NCI-H2196 treated with DMSO at 0.1 percent for 48 hours (cell line): ENCODE results near the gene ENTPD1.
"Not testable (repeated sequence)": the region's sequence is repeated elsewhere in the genome, so short reads cannot be mapped to it uniquely, and the experiment has no call there.

ENCODE experiments used
- DNase-seq: peaks from one replicate; lab custom pipeline; 2025; ENCODE audit not compliant: unreplicated experiment; lab: John Stamatoyannopoulos, UW

Gene ENTPD1, protein sequence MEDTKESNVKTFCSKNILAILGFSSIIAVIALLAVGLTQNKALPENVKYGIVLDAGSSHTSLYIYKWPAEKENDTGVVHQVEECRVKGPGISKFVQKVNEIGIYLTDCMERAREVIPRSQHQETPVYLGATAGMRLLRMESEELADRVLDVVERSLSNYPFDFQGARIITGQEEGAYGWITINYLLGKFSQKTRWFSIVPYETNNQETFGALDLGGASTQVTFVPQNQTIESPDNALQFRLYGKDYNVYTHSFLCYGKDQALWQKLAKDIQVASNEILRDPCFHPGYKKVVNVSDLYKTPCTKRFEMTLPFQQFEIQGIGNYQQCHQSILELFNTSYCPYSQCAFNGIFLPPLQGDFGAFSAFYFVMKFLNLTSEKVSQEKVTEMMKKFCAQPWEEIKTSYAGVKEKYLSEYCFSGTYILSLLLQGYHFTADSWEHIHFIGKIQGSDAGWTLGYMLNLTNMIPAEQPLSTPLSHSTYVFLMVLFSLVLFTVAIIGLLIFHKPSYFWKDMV

DNA sequence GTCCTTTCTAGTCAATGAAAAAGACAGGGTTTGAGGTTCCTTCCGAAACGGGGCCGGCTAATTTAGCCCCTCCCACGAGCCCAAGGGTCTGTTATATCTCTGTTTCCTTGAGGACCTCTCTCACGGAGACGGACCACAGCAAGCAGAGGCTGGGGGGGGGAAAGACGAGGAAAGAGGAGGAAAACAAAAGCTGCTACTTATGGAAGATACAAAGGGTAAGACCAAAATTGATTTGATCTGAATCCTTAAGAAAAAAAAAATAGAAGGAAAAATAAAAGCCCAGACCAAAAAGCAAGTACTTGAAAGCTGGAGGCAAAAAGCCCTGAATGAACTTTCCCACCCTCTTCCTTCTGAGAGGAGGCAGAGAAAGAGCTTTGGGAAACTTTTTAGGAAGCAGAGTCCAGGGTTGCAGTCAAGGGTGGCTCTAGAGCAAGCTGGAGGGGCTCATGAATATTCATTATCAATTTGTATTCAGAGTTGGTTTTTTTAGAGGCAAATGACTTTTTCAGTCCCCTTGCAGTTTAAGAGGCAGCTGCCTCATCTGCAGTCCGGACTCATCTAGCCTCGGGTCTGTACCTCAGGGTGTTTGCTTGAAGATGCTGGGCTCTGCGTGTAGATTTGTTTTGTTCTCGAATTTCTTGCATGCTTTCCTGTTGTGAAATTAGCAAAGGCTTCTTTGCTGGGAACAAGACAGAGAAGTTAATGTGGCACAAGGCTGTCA, at the start of gene ENTPD1:
ENTPD1 (plus strand) TSS at position 123 of the 721 bp plus-strand sequence; CDS start at position 200, 77 bp downstream.
- DNase-seq: no peak

DNA sequence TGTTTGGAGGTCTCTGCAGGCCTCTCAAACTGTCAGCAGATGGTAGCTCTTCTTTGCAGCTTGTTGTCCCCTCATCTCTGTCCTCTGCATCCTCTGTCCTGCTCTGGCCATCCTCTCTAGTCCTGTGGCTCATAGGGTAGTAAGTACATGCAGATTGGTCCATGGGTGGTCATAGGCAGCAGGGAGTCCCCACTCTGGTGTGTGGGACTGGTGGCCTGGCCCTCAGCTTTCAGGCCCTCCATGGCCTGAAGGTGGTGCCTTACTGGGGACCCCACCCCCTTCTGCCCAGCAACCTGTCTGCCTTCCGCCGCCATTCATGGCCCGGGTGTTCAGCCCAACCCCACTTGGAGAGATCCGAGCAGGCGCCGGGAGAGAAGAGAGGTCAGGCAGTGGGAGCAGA, 49.4 kb upstream of the ENTPD1 start:
- DNase-seq: no peak

DNA sequence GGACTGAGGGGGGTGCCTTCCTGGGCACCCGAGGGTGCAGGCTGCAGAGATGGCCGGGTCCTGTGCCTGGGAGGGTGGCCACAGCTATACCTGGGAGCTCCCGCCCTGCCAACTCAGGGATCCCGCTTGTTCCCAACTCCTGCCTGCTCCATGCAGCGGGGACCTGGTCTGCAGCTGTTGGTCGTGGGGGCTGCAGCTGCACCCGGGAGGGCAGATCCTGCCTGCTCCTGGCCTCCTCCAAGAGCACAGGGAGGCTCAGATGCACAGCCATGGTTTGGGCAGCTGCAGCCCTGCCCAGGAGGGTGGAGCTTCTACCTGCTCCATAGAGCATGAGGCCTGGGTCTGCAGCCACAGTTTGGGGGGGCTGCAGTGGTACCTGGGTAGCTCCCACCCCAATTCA, 49.0 kb upstream of the ENTPD1 start:
- no peak for DNase-seq

DNA sequence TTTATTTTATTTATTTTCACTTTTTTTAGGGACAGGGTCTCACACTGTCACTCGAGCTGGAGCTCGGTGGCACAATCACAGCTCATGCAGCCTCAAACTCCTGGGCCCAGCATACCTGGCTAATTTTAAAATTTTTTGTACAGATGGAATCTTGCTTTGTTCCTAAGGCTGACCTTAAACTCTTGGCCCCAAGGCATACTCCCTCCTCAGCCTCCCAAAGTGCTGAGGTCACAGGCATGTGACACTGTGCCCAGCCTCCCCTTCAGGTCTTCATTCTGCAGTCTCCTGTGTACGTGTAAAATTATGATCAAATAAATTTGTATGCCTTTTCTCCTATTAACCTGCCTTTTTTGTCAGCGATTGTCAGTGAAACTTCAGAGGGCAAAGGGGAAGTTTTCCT, 44.5 kb upstream of the ENTPD1 start:
- DNase-seq: no peak

DNA sequence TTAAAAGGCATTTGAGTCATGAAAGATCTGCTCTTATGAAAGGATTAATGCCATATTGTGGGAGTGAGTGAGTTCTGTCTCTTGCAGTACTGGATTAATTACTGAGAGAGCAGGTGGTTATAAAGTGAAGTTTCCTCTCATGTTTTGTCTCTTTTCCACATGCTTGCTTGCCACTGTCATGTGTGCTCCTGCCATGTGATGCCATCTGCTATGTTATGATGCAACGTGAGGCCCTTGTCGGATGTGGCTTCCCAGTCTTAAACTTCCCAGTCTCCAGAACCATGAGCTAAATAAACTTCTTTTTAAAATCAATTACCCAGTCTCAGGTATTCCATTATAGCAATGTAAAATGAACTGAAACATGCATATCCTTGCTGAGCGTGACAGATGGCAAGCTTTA, 39.5 kb upstream of the ENTPD1 start:
- DNase-seq: no peak

DNA sequence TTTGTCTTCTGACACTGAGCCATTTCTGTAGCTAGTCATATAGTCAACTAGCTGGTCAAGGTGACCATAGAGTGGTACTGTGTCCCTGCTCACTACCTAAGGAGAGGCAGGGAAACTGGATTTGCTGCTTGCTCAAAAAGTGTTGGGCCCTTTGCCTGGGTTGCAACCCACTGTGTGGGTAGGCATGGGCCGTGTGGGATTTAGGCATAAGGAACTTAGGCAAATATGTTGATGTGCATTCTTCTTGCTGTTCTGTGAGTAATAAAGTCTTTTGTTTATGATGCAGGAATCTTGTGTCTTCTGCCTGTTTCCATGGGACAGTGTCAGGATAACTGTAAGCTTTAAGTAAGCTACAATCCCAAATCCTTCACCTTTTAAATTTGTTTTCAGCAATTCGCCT, 39.1 kb upstream of the ENTPD1 start:
- DNase-seq: no peak

DNA sequence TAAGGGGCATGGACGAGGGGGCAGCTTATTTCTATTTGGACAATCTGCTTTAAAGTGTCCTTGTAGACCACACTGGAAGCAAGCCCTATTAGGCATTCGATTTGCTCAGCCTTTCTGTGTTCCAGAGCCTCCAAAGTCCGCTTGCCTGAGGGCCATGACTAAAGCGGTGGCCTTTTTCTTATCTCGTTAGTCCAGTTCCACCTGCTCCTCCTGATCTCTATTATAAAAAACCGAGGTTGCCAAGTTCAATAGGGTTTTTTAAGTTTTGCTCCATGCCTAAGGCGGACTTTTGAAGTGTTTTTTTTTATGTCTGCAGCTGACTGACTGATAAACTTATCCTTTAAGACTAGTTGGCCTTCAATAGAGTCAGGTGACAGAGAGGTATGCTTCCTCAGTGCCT, 35.2 kb upstream of the ENTPD1 start:
- not testable (repeated sequence) for DNase-seq

DNA sequence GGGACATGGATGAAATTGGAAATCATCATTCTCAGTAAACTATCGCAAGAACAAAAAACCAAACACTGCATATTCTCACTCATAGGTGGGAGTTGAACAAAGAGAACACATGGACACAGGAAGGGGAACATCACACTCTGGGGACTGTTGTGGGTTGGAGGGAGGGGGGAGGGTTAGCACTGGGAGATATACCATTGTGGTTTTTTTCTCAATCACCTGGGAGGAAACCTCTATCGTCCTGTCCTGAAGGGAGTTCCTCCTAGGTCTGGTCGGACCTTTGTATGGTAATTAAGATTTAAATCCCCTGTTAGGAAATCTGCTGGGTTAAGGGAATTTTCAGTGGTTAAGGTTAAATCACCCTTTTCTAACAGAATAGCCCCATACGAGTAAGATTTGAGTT, 33.5 kb upstream of the ENTPD1 start:
- not testable (repeated sequence) for DNase-seq

DNA sequence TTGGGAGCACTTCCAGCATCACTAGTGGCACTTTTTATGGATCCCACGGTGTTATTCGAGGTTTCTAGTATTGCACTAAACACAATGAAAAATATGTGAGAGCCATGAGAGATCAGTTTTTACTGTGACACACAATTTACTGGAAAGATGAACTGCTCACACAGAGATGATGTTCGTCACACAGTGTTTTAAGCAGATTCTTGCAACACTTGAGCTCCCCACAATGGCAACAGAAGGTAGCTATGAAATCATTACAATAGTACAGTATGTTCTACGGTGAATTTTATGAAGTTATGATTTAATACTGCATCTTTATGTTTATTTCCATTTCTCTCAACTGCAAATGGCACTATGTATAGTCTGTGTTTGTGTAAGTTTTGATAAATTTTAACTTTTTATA, 27.4 kb upstream of the ENTPD1 start:
- no peak for DNase-seq

DNA sequence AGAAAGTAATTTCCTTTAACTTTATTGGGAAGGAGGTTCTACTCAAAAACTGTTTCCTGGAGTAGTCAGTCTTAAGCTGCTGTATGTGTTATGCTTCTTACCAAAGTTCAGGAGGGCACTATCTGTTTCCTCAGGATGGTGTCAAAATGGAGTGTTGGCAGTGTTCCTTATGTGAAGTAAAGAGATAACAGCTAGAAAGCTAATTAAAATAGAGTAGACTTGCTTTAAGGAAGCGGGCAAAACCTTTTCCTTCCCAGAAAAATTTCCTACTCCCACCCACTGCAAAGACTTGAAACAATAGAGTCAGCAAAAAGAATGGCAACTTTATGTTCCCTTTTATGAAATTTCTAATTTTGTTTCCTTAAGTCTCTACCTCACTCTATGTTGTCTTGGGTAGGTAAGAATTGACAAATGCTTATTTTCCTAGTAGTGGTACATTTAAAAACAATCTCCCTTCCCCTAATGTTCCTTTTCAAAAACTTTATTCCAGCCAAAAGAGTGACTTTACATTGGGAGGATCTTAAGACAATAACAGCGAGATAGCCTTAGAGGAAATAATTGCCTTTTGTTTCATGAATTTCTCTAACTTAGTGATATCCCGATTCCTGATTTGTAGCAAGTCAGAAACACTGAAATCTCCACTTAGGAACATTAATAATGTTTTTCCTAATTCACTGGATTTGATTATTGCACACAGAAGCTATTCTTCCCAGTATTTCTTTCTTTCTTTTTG, 26.5 kb upstream of the ENTPD1 start:
- no peak for DNase-seq

DNA sequence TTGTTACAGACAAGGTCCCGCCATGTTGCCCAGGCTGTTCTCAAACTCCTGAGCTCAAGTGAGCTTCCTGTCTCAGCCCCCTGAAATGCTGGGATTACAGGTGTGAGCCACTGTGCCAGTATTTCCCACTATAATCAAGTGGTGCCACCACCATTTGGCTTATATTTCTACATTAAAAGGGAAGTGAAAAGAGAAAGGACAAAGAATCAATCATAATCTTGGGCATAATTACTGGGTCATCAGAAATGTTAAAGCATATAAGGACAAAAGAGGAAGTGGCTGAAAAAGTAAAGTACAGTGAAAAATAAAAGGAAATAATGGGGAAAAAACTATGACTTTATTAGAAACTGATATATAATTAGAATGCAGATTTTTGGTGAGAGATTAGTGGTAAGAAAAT, 25.7 kb upstream of the ENTPD1 start:
- DNase-seq: no peak

DNA sequence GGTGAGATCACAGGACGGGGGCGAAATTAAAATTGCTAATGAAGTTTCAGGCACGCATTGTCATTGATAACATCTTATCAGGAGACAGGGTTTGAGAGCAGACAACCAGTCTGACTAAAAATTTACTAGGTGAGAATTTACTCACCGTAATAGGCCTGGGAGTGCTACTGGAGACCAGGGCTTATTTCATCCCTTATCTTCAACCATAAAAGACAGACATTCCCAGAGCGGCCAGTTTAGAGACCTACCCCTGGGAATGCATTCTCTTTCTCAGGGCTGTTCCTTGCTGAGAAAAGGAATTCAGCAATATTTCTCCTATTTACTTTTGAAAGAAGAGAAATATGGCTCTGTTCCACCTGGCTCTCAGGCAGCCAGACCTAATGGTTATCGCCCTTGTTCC, 23.1 kb upstream of the ENTPD1 start:
- not testable (repeated sequence) for DNase-seq

DNA sequence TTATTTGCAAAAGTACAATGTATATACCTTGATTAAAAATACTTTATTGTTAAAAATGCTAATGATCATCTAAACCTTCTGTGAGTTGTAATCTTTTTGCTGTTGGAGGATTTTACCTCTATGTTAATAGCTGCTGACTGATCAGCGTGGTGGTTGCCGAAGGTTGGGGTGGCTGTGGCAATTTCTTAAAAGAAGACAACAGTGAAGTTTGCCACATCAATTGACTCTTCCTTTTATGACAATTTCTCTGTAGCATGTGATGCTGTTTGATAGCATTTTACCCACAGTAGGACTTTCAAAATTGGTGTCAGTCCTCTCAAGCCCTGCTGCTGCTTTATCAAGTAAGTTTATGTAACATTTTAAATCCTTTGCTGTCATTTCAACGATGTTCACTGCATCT, 16.9 kb upstream of the ENTPD1 start:
- DNase-seq: no peak

DNA sequence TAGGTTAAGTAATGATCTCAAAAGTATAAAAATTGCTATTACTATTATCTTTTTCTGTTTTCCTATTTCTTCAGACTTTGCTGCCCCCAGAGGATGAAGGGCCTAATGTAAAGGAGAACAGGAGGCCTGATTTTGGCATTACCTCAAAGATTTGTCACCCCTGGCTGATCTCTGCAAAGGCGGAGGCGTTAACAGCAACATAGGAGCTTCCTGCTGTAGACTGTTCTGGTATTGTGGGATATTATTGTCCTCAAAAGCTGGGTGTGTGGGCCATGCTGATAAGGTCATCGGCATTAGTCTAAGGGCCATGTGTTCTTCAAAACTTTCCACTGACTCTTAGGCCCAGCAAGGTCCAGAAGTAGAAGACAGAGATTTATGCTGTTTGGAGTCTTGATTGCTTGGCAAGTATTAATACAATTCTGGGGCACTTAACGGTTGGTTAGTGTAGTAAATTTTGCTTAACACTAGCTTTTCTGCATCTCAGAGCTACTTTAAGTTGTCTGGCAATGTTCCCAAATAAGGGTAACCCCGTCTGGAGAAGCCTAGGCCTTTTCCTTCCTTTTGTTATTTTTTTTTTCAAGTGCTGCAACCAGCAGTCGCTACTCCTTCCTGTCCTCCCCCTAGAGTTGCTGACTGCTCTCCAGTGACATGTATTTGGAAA, 14.0 kb upstream of the ENTPD1 start:
- no peak for DNase-seq

DNA sequence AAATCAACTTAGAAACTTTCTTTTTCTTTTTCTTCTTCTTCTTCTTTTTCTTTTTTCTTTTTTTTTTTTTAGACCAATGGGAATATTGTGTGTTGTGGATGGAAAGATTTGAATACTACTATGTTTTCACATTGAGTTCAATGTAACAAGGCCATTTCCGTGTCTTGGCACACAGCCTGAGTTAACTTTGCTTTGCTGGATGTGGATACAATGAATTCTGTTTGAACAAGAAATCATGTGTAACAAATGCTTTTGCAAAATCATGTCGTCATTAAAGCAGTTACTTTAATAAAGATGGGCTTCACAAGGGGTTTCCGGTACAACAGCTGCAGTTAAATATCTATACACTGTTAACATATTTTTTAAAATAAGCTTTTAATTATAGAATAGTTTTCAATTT, 13.5 kb upstream of the ENTPD1 start:
- no peak for DNase-seq

DNA sequence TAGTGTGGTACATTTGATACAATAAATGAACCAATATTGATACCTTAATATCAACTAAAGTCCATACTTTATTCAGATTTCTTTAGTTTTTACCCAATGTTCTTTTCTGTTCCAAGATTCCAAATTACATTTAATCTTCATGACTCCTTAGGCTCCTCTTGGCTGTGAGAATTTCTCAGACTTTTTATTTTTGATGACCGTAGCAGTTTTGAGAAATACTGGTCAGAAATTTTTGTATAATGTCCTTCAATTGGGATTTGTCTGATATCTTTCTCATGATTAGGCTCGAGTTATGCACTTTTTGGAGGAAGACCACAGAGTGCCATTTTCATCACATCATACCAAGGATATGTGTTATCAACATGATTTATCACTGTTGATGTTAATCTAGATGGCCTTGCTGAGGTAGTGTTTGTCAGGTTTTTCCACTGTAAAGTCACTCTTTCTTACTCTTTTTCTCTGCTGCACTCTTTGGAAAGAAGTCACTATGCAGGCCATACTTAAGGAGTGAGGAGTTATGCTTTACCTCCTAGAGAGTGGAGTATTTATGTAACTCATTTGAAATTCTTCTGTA, 12.9 kb upstream of the ENTPD1 start:
- no peak for DNase-seq

DNA sequence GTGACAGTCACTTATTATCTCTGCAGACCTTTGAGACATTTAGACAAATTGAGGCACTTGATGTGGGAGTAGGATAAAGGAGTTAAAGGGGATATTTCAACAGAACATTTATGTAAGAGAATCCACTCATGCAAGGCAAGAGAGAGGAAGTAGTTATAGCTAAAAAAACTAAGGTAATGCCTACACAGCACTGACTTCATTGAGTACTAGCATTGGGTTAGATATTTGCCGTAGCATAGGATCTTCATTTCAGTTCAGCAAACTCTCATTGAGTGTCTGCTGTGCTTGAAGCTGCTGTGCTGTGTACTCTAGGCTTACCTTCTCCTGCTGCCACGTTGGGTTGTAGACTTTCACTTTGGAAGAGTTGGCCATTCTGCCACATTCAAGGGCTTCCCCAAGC, 10.5 kb upstream of the ENTPD1 start:
- no peak for DNase-seq

DNA sequence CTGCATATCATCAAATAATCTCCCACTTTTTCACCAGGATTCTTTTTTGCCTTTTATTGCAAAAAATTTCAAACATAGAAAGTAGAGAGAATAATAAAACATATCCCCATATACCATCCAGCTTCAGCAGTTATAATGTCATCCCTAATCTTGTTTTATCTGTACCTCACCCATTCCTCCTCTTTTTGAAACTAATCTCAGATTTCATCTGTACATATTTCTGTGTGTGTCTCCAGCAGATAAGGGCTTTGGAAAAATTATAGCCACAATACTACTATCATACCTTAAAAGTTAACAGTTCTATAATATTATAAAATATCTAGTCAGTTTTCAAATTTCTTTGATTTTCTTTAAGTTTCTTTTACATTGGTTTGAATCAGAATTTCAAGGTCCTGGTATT, 7.6 kb upstream of the ENTPD1 start:
- DNase-seq: no peak

DNA sequence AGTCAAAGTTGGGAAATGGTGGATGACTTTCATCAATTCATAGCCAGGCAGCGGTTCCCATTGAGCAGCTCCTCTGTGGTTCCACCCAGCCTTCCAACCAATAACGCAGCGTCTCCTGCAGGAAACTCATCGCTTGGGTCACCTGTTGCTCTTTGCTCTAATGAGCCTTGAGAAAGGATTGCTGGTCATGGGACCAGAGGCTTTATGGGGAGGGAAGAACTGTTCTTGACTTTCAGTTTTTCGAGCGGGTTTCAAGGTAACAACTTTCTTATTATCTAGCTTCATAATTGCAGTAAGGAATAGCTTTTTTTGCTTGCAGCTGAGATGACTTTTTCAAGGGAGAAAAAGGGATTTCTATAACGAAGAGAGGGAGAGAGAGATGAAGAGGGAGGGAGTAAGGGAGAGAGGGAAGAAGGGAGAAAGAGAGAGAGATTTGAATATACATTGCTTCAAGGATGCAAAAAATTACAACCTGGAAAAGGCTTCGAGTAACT, 405 bp upstream of the ENTPD1 start:
- DNase-seq: no peak

DNA sequence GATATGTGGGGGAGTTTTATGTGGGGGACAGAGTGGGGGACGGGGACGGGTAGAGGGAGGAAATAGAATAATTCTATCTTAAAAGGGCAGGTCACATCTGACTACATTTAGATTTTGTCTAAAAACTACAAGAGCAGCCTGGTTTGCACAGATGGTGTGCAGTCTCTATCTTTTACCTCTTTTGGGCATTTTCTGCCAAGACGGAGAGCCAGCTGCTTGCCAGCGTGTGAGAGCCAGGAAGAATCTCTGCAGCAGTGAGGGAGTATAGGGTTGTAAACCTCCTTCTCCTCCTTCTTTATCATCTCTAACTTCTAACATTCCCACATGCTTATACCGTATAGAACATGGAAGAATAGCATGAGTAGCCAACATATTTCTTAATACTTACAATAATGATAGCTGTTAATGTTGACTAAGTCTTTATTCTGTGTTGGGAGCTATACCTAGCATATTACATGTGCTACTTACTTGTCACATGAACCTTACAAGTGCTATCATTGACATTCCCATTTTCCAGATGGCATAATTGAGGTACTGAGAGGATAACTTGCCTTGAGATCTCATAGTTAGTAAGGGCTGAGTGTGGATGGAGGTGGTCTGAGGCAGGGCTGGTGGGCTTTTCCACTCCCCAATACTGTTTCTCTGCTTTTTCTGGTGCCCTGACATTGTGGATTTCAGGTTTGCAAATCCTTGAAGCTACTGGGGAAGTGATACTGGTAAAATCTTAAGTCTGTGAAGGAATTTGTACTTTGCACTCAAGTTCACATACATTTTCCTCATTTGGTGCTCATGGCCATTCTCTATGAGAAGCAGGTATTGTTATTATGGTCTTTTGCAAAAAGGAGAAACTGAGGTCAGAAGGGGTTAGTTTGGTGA, 1.1 kb downstream of the ENTPD1 start:
- no peak for DNase-seq
